Stimulated activated CD8-positive, alpha-beta memory T cell treated with anti-CD3 and anti-CD28 coated beads, Interleukin-7, amount 100 ng/mL, for 48 hours (primary cell): Measurements from ENCODE around the gene HTT.
A peak's percentile ranks its signal among the peaks of the same experiment; 100 is the strongest.

Experiments used
- DNase-seq, 2 donors: peaks; one replicate each; pipeline ENCODE4 v3.0.0-alpha.2; 2020; ENCODE audit warnings: low read depth in 1 of 2; ENCODE audit errors: extremely low read depth in 1 of 2

Gene HTT

GRCh38 chr4:3285558-3286334 lies 211.3 kb downstream of the HTT start:
- DNase-seq = no peak

DNA sequence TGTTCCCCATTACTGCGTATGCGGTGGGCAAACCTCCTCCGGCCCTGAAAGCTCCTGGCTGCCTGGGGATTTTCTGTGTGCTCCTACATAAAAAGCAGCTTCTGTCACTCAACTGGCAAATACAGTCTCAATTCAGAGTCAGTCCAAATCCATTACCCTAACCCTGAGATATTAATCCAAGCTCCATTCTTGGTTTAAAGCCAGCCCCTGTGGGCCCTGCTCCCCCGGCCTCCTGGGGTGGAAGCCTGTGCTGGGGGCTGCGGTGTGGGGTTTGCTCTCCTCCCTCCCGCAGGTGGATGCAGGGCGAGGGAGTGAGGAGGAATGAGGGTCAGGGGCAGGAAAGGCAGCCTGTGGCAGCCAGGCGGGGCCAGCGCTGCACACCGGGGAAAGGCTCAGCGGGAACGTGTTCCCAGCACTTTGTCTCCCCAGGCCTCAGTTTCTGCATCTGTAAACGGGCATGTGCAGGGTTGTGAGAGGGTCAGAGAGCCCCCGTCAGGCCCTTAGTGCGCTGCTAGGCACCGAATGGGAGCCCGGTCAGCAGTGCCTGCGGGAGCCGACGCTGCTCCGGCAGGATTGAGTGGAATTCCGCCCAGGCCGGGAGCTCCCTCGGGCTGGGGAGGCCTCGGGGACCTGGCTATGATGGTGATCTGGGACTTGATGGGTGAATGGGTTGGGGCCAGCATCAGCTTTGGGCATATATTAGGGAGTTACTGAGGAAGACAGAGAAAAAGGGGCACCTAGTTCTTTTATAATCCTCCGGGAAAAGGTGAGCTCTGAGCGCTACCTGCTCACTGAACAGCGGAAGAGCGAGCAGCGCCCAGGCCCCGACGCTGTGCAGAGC lies 212.1 kb downstream of the HTT start:
- no peak for DNase-seq

GRCh38 chr4:3287271-3287971 lies 212.9 kb downstream of the HTT start:
- DNase-seq = no peak

DNA sequence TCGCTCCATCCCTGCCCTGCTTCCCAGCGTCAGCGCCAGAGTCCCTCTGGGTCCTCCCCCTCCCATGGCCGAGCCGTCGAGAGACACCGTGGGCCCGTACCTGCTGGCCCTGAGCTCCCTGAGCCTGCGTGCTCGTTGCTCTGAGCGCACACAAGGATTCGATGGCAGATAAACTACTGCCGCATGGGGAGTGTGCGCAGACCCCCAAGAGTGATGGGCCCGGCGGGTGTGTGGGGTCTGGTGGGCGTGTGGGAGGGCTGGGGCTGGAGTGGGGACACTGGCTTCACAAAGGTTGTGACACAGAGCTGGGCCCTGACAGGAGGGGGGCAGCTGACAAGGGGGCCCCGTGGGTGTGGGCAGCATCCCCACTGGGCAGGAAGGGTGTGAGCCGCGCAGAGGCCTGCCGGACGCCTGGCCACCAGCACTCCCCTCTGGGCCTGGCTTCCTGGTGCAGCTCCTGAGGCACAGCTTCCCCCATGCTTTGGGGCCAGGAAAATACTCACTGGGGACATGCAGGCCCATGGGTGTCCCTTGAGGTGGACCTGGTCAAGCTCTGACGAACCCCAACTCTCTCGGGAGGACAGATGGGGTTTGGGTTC lies 213.6 kb downstream of the HTT start:
- no peak for DNase-seq

DNA sequence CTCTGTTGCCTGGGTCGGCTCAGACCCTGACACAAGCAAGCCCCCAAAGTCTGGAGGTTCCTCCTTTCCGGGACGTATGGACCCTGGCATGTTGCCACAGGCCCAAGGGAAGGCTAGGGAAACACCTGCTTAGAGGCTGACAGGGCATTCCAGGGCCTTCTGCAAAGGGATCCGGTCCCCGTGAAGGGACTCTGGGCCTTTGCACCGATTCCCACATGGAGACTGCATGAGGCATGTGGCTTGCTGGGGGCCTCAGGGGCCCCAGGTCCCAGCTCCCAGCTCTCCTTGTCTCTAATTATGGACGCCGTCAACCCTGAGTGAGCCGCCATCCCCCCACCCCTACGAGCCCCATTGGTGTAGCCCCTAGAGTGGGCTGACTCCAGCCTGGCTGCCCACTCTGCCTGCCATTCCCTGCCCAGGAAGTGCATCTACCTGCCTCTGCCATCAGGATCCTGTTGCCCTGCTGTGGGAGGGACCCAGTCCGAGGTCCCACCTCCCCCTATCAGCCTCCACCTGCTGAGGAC lies 214.2 kb downstream of the HTT start:
- no peak for DNase-seq

GRCh38 chr4:3290476-3290875 lies 216.0 kb downstream of the HTT start:
- no peak for DNase-seq

- DNase-seq = no peak
Observed at GRCh38 chr4:3290889-3291321, 216.4 kb downstream of the HTT start.

- DNase-seq = no peak
Observed at GRCh38 chr4:3291411-3291968, 217.0 kb downstream of the HTT start.

- no peak for DNase-seq
Observed at GRCh38 chr4:3291969-3292570, 217.6 kb downstream of the HTT start.

DNA sequence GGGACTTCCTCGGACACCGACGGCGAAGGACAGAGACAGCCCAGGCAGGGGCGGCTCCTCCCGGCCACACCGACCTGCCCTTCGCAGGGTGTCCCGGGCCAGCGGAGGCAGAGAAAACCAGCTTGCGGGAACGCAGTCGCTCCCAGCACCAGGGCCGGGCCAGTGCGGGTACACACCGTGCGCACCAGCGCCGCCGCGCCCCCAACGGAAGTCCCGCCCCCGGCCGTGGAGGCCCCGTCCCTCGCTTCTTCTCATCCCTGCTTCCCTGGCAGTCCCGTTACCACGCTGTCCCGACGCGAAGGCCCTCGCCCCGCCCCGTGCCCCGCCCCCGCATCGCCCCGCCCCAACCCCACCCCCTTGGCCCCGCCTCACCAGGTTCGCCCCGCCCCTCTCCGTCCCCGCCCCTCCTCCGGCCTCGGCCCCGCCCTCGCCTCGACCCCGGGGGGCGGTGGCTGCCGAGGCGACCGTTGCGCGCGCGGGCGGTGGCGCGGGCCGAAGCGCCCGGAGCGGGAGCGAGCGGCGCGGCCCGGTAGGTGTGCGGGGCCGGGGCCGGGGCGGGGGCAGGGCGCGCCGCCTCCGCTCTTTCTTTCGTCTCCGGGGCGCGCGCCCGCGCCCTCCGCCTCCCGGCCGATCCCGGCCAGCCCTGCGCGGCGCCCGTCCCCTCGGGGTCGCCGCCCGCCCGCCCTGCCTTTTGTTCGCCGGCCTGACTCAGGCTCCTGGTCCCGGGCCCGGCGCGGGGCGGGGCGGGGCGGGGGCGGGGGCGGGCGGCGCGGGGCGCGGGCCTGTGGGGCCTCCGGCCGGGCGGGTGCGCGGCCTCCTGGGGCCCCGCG lies 218.3 kb downstream of the HTT start, which contains the start of gene RGS12:
Gene RGS12 (plus strand): TSS at position 451 of the 830 bp plus-strand sequence. CDS start 23,150 bp downstream, outside the sequence.
- peak; percentile 78 to 83 for DNase-seq
